Measurements from ENCODE around the gene GIMAP6. TPM values are rescaled to one million over a fixed set of nuclear protein-coding genes. Genes with fewer than 3 reads are reported as not detected.
A peak's percentile ranks its signal among the peaks of the same experiment; 100 is the strongest.

GIMAP6 gene
- polyA plus RNA-seq, 2 of the 4 experiments (the other 2 are of a cell fraction): not detected

GRCh38 chr7:150641854-150642253 lies 9.7 kb upstream of the GIMAP6 start (continued):
- TF ChIP-seq PBX3 (IDR thresholded peaks at IDR 0.05) (no peak), NFE2L2 (conservative IDR thresholded peaks at IDR 0.05; ENCODE audit: low read length) (no peak), EHF (CRISPR knock-in tag; IDR thresholded peaks at IDR 0.05) (no peak)

- H3K4me2 ChIP-seq: no peak overlapping the region
- POLR2A ChIA-PET: no interaction called here
- DNase-seq (ENCODE audit: low read depth in 1 of 2, low spot score in 1 of 2) (no peak), FAIRE-seq (no peak), ATAC-seq (no peak)
- H3K4me1 ChIP-seq: no peaks in the 10 kb centered on the region
- 16% methylated on average over 1 of the region's 1 CpG for WGBS (ENCODE audit: missing lambda C conversion rate)
- H3K4me3 ChIP-seq: no peak overlapping the region
- TF ChIP-seq CBX8 (IDR thresholded peaks at IDR 0.05) (no peak), MAFK (IDR thresholded peaks at IDR 0.05; ENCODE audit: partially characterized antibody) (peak; percentile 88), ELK1 (IDR thresholded peaks at IDR 0.05; ENCODE audit: low read depth, low read length) (no peak), ZFP36 (IDR thresholded peaks at IDR 0.05; ENCODE audit: borderline replicate concordance, partially characterized antibody) (no peak), CEBPB (IDR thresholded peaks at IDR 0.05) (no peak), TP53 (CRISPR knock-in tag; IDR thresholded peaks at IDR 0.05) (no peak), ATOH8 (CRISPR knock-in tag; IDR thresholded peaks at IDR 0.05; ENCODE audit: low read depth) (no peak), ZC3H11A (IDR thresholded peaks at IDR 0.05) (no peak), FOXS1 (CRISPR knock-in tag; IDR thresholded peaks at IDR 0.05) (no peak)
- H3K9me3 ChIP-seq: no peaks in the 10 kb centered on the region
- CTCF ChIA-PET: no interaction called here
- H3K27ac ChIP-seq: no peak overlapping the region
These were observed 1.7 kb upstream of the GIMAP6 start for GRCh38 chr7:150633926-150634325.

- 32% methylated on average over 8 of the region's 8 CpGs for WGBS (ENCODE audit: missing lambda C conversion rate)
- Histone ChIP-seq H3K4me1 (no peaks in the 10 kb centered on the region), H3K4me3 (no peak overlapping the region), H3K4me2 (no peak overlapping the region), H3K9me3 (no peaks in the 10 kb centered on the region), H3K27ac (no peak overlapping the region)
- TF ChIP-seq ESRRA (IDR thresholded peaks at IDR 0.05; ENCODE audit: borderline replicate concordance, low read length) (no peak), EHMT2 (IDR thresholded peaks at IDR 0.05; ENCODE audit: low read depth) (no peak)
- ATAC-seq (no peak), DNase-seq (ENCODE audit: low read depth in 1 of 2, low spot score in 1 of 2) (no peak), FAIRE-seq (no peak)
- ChIA-PET POLR2A (no interaction called here), CTCF (no interaction called here)
These were observed 930 bp downstream of the GIMAP6 start for GRCh38 chr7:150631084-150631826.

GRCh38 chr7:150629347-150629746 lies 2.8 kb downstream of the GIMAP6 start:
- Histone ChIP-seq H3K4me3 (no peak overlapping the region), H3K27ac (no peak overlapping the region), H3K4me2 (no peak overlapping the region), H3K9me3 (no peaks in the 10 kb centered on the region), H3K4me1 (no peaks in the 10 kb centered on the region)
- 15% methylated on average over 9 of the region's 9 CpGs for WGBS (ENCODE audit: missing lambda C conversion rate)
- TF ChIP-seq NR3C1 (IDR thresholded peaks at IDR 0.05) (no peak), ESRRA (IDR thresholded peaks at IDR 0.05; ENCODE audit: borderline replicate concordance, low read length) (no peak)
- TF ChIP-seq, protein P1, sequence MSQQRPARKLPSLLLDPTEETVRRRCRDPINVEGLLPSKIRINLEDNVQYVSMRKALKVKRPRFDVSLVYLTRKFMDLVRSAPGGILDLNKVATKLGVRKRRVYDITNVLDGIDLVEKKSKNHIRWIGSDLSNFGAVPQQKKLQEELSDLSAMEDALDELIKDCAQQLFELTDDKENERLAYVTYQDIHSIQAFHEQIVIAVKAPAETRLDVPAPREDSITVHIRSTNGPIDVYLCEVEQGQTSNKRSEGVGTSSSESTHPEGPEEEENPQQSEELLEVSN (IDR thresholded peaks at IDR 0.05; ENCODE audit: borderline replicate concordance, low read depth): no peak
- DNase-seq (ENCODE audit: low read depth in 1 of 2, low spot score in 1 of 2) (no peak), ATAC-seq (no peak), FAIRE-seq (no peak)
- CTCF ChIA-PET: interaction anchor here (0.8 kb wide), 1 partner anchor 356 kb away, joined by 3 read pairs; no protein-coding TSS in a partner anchor
- POLR2A ChIA-PET: no interaction called here
